HG02642 (cell line): ENCODE results near the gene LARP1.
"Not testable (repeated sequence)": the region's sequence is repeated elsewhere in the genome, so short reads cannot be mapped to it uniquely, and the experiment has no call there.

Experiments
- ATAC-seq: cut with Tn5 transposase; IDR thresholded peaks from one replicate; pipeline ENCODE4 v1.9.1; 2021; ENCODE audit warnings: mild to moderate bottlenecking; ENCODE audit not compliant: unreplicated experiment, poor library complexity

The LARP1 gene

GRCh38 chr5:154758977-154759376, 3.8 kb downstream of the LARP1 start:
- no peak for ATAC-seq

GRCh38 chr5:154759868-154760267, 4.7 kb downstream of the LARP1 start:
- ATAC-seq: not testable (repeated sequence)

DNA sequence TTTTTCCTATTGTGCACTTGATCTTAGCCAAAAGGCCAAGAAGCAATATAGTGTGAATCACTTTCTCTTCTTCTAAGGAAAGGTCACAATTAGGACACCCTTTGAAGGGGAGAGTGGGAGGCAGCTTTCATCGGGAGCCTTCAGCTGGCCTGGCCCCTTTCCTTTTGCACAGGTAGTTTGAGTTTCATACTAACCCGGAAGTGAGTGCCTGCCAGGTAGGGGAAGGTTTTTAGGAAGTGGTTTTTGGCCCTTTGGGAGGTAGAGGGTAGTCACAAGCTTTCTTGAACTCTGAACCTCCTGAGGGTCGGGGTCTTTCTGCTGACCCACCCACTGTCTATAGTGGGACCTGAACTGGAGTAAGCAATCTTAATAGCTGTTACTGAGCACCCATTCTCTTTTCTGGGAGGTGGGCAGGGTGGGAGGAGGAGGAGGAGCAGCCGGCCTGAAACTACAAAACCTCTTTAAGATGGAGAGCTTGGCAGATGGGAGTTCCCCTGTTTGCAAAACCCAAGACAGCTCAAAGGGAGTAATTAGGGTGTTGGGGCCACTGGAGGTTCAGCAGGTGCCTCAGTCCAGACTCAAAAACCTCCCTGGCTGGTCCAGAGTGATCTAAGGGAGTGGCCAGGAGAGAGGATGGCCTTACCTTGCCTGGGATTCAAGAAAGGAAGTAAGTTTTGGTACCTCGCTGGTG, 6.0 kb downstream of the LARP1 start:
- ATAC-seq: peak; percentile 33

DNA sequence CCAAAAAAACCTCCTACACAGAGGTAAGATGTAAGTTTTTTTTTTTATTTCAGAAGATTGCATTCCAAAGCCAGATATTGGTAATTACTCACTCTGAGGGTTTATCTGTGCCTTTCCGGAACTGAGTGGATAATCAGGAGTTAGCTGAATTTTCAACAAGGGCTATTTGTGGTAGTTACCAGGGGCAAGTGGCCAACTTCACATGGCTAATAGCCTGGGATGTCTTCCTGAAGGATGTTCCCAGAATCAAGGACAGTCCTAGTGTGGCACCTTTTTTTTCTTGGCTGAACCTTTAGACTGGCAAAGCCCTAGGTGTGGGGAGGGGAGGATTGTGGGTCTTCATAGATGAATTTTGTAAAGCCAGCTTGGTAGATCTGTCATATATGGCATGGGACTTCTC, 7.1 kb downstream of the LARP1 start:
- ATAC-seq: no peak

DNA sequence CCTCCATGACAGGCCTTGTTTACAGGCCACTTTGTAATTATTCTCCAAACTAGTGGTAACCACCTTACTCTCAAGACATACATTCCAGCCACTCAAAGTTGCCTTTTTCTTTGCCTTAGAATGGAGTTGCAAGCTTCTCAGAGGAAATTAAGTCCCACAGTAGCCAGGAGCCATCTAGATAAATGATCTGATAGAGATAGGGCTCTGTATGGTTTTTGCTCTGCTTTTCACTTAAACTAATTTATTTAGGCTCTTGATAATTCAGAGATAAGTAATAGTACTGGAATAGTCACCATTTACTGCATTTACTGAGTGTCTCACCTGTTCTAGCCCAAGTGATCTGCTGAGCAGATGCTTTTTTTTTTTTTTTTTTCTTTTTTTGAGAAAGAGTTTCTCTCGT, 7.5 kb downstream of the LARP1 start:
- ATAC-seq: no peak

DNA sequence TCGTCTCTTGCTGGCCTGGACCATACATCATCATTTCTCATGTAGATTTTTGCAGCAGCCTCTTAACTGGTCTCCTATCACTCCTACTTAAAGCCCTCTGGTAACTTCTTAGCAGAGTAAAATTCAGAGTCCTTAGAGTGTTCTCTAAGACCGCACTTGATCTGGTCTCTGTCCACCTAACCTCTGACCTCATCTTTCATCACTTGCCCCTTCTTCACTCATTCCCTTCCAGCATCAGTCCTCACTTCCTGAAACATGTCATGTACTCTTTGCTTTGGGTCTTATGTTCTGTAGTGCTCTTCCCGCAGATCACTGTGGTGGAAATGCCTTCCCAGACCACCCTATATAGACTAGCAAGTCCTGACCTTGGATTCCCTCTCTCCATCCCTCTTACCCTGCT, 9.8 kb downstream of the LARP1 start:
- no peak for ATAC-seq

- ATAC-seq: no peak
Measured at GRCh38 chr5:154765396-154765925, 10.3 kb downstream of the LARP1 start.

- ATAC-seq: no peak
Measured at GRCh38 chr5:154766558-154767281, 11.5 kb downstream of the LARP1 start.

DNA sequence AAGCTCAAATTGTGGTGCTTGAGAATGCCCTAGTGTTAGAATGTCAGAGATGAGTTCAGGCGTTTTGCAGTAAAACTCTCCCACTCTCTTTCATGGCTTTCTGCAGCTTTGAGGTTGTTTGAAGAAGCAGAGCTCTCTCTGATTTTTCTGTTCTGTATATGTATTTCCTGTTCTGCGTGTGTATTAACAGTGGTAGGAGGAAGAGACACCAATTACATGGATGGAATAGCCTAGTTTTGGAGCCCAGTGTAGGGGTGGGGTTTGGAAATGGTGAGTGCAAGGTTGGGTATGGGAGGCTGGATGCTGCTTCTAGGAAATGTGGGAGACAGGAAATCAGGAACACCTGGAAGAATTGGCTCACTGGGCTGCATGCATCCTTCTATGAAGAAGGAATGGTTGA, 12.4 kb downstream of the LARP1 start:
- ATAC-seq: no peak

- no peak for ATAC-seq
Measured at GRCh38 chr5:154768207-154768606, 13.0 kb downstream of the LARP1 start.

DNA sequence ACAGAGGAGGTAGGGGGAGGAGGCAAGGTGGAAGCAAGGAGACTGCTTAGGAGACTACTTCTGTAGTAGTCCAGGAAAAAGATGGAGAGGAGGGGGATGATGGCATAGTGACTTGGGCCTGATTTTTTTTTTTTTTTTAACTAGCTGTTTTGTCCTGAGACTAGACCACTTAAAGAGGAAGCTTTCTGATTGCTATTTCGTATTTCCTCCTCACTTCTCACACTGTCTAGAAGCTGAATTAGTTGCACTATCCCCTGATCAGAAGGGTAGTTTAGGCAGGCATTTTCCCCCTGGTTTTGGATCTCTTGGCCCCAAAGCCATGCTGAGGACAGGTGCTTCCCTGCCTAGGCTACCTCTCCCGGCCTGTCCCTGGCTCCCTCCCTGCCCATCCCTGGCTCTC, 14.9 kb downstream of the LARP1 start:
- no peak for ATAC-seq

DNA sequence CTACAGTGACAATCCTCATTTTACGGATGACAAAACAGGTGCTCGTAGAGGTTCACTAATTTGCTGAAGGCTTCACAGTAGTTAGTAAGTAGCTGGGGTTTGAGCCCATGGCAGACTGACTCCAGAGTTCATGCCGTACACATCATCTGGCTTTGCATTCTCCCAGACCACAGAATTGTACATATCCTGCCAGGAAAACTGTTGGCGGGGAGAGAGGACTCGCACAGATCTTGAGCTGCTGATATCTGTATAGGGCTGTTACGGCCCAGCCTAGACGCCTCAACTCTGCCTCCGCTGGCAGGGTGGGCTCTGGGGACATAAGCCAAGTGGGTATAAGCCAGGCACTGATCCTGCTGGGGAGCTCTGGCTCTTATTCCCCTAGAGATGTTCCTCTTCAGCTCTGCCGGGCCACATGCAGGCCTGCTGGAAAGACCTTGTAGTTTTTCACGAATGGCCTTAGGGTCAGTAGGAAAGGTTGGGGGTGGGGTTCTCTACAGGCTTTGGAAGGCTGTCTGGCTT, 16.3 kb downstream of the LARP1 start:
- ATAC-seq: no peak

- ATAC-seq: no peak
Measured at GRCh38 chr5:154773326-154773725, 18.1 kb downstream of the LARP1 start.

GRCh38 chr5:154776167-154776566, 21.0 kb downstream of the LARP1 start:
- ATAC-seq: no peak

DNA sequence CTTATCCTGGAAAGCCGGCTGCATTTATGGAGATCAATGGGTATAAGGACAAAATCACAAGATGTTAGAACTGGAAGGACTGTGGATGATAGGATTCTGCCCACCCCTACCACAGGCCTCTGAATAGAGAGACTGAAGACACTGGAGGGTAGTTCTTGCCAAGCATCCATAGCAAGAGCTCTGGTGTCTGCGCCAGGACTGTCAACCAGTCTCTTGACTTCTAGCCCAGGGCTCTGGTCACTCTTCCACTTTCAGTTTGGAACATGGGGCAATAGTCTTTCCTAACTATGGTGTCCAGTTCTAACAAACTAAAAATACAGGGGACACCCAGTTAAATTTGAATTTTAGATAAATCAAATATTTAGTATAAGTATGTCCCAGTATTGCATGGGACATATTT, 23.4 kb downstream of the LARP1 start:
- no peak for ATAC-seq

DNA sequence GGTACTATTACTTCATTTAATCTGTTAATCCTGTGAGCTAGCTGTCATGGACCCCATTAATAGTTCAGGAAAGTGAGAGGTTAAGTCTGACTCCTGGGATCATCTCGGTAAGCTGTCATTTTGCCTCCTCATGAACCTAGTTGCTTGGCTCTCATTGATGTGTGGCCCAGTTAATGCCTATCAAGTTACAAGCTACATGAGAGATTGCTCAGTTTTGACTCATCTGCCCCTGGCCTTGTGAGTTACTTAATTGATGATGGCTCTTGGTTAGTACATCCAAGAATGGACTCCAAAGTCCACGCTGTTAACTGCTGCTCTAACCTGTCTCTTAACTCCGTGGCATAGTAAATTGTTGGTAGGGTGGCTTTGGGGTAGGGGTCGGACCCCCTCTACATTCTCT, 23.9 kb downstream of the LARP1 start:
- no peak for ATAC-seq

- ATAC-seq: no peak
Measured at GRCh38 chr5:154780128-154780527, 25.0 kb downstream of the LARP1 start.

- ATAC-seq: no peak
Measured at GRCh38 chr5:154782326-154782725, 27.1 kb downstream of the LARP1 start.

DNA sequence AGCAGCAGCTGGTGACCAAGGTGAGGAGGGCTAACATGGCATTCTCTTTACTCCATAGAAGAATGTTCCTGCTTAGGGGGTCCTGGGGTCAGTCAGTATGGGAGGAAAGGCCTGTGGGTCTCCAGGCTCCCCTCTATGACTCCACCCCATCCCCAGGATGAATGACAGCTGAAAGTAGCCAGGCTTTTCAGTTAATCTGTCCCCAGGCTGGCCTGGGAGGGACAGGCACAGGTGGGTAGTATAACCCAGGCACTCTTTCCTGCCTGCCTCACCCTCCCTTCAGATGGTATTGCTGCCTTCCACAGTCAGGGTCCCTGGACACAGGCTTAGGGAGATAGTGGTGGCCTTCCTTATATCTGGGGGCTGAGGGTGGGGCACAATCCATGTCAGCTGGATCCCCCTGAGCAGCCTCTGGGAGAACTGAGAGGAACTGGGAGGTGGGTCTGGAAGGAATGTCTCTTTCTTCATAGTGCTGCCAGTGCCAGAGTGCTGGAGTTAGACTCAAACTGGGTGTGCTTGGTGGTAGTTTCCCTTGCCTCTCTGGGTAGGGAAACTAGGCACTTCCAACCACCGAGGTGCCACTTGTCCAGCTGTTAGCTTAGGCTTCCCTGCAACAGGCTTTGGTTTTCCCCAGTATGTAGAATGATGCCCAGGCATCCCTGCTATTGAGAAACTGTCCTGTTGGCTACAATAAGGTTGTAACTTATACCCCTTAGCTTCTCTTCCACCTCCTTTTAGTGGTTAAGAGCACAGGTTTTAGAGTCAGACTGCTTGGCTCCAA, 27.8 kb downstream of the LARP1 start:
- ATAC-seq: no peak

GRCh38 chr5:154783774-154784460, 28.7 kb downstream of the LARP1 start:
- peak; percentile 60 for ATAC-seq
